Brain microvascular endothelial cell (primary cell): Measurements from ENCODE around the gene PTRH2.

Experiments
- DNase-seq: peaks from one replicate; pipeline ENCODE4 v3.0.0-alpha.2; 2020
- H3K27ac ChIP-seq: fragments of 250-450 bp; sonication (Bioruptor Pico); 2 replicates; pipeline ENCODE4 v1.5.1; 2020; ENCODE audit warnings: mild to moderate bottlenecking, moderate library complexity
- H3K27me3 ChIP-seq: fragments of 250-450 bp; sonication (Bioruptor Pico); replicated peaks from 2 replicates; pipeline ENCODE4 v1.5.1; 2020; ENCODE audit warnings: mild to moderate bottlenecking
- H3K36me3 ChIP-seq: fragments of 250-450 bp; sonication (Bioruptor Pico); replicated peaks from 2 replicates; pipeline ENCODE4 v1.5.1; 2020; ENCODE audit warnings: mild to moderate bottlenecking
- H3K4me3 ChIP-seq: 2 replicates; pipeline ENCODE4 v1.5.1; 2011; ENCODE audit warnings: low read depth, mild to moderate bottlenecking, control low read depth, low read length, moderate library complexity
- CTCF ChIP-seq: IDR thresholded peaks from 2 replicates; pipeline ENCODE4 v1.5.1; 2011; ENCODE audit warnings: low read depth, mild to moderate bottlenecking, moderate library complexity, low read length, control low read depth, inconsistent platforms; ENCODE audit errors: missing control alignments
- in situ Hi-C: cut with HindIII; loops from 2 replicates; pipeline ENCODE4 v1.10.0; 2017; ENCODE audit warnings: low sequenced_read_pairs, low pct_ligation_motif_present

The PTRH2 gene

GRCh38 chr17:59678918-59679317 lies 28.3 kb downstream of the PTRH2 start:
- in situ Hi-C loops = no loop called here
- Histone ChIP-seq H3K36me3 (peaks cover 97% of the 10 kb centered on the region), H3K27ac (no peak overlapping the region), H3K4me3 (no peak overlapping the region), H3K27me3 (no peaks in the 10 kb centered on the region)
- DNase-seq = no peak
- no peak for TF ChIP-seq CTCF

GRCh38 chr17:59676716-59677115 lies 30.5 kb downstream of the PTRH2 start:
- Histone ChIP-seq H3K36me3 (peaks cover 85% of the 10 kb centered on the region), H3K4me3 (no peak overlapping the region), H3K27ac (no peak overlapping the region), H3K27me3 (no peaks in the 10 kb centered on the region)
- in situ Hi-C loops = no loop called here
- no peak for DNase-seq
- TF ChIP-seq CTCF = no peak

- Histone ChIP-seq H3K4me3 (no peak overlapping the region), H3K27me3 (no peaks in the 10 kb centered on the region), H3K36me3 (peaks cover 84% of the 10 kb centered on the region), H3K27ac (no peak overlapping the region)
- TF ChIP-seq CTCF = no peak
- DNase-seq = no peak
- in situ Hi-C loops = no loop called here
These were observed 32.0 kb downstream of the PTRH2 start for GRCh38 chr17:59675231-59675630.

GRCh38 chr17:59671386-59671785 lies 35.8 kb downstream of the PTRH2 start:
- in situ Hi-C loops = no loop called here
- Histone ChIP-seq H3K36me3 (peaks cover 73% of the 10 kb centered on the region), H3K27me3 (no peaks in the 10 kb centered on the region), H3K4me3 (no peak overlapping the region), H3K27ac (no peak overlapping the region)
- no peak for DNase-seq
- TF ChIP-seq CTCF = no peak

GRCh38 chr17:59669944-59670343 lies 37.3 kb downstream of the PTRH2 start:
- H3K27me3 ChIP-seq = no peaks in the 10 kb centered on the region
- in situ Hi-C loops = no loop called here
- no peak for DNase-seq
- H3K4me3 ChIP-seq = no peak overlapping the region
- TF ChIP-seq CTCF = no peak
- peaks cover 72% of the 10 kb centered on the region for H3K36me3 ChIP-seq
- no peak overlapping the region for H3K27ac ChIP-seq

- in situ Hi-C loops = no loop called here
- Histone ChIP-seq H3K36me3 (peaks cover 70% of the 10 kb centered on the region), H3K27me3 (no peaks in the 10 kb centered on the region), H3K4me3 (no peak overlapping the region), H3K27ac (no peak overlapping the region)
- DNase-seq = no peak
- no peak for TF ChIP-seq CTCF
These were observed 37.8 kb downstream of the PTRH2 start for GRCh38 chr17:59669411-59669810.
